HepG2 (cell line): ENCODE data around the gene HPCAL1. TPM values are rescaled to one million over a fixed set of nuclear protein-coding genes. Genes with fewer than 3 reads are reported as not detected.

Experiments
- ARID3A ChIP-seq: IDR thresholded peaks from 2 replicates; pipeline ENCODE4 v1.6.1; 2012; ENCODE audit warnings: low read depth, low read length, improper control_type of control experiment
- DNMT3B ChIP-seq: conservative IDR thresholded peaks from 2 replicates; pipeline ENCODE4 v1.6.1; 2016; ENCODE audit warnings: missing biosample characterization, control low read depth
- FOXC1 ChIP-seq: sonication (generic); formaldehyde crosslinking; IDR thresholded peaks from 2 replicates; pipeline ENCODE4 v1.8.0; 2022; ENCODE audit warnings: mild to moderate bottlenecking, missing genetic modification reagents, borderline replicate concordance
- FOXK1 ChIP-seq: sonication (generic); formaldehyde crosslinking; IDR thresholded peaks from 2 replicates; pipeline ENCODE4 v1.4.0; 2020; ENCODE audit warnings: low read depth, missing genetic modification reagents, borderline replicate concordance
- FOXO1 ChIP-seq: sonication (generic); formaldehyde crosslinking; IDR thresholded peaks from 2 replicates; pipeline ENCODE4 v1.4.0; 2020; ENCODE audit warnings: missing genetic modification reagents
- MIER2 ChIP-seq: IDR thresholded peaks from 2 replicates; pipeline ENCODE4 v1.6.1; 2016; ENCODE audit warnings: missing biosample characterization, missing genetic modification reagents
- MYC ChIP-seq: sonication (generic); formaldehyde crosslinking; IDR thresholded peaks from 2 replicates; pipeline ENCODE4 v1.9.0; 2021; ENCODE audit warnings: missing genetic modification reagents, borderline replicate concordance
- NBN ChIP-seq: fragments of 450-650 bp; conservative IDR thresholded peaks from 2 replicates; pipeline ENCODE4 v1.6.1; 2017
- RARG ChIP-seq: sonication (generic); formaldehyde crosslinking; IDR thresholded peaks from 2 replicates; pipeline ENCODE4 v1.4.0; 2020; ENCODE audit warnings: low read depth, mild to moderate bottlenecking, missing genetic modification reagents
- RBAK ChIP-seq: sonication (generic); formaldehyde crosslinking; IDR thresholded peaks from 2 replicates; pipeline ENCODE4 v1.5.1; 2020; ENCODE audit warnings: mild to moderate bottlenecking, missing genetic modification reagents
- ZKSCAN1 ChIP-seq: fragments of 150-350 bp; IDR thresholded peaks from 2 replicates; pipeline ENCODE4 v1.6.1; 2014; ENCODE audit warnings: low read length
- ZNF101 ChIP-seq: sonication (generic); formaldehyde crosslinking; IDR thresholded peaks from 2 replicates; pipeline ENCODE4 v1.4.0; 2020; ENCODE audit warnings: mild to moderate bottlenecking, low read depth, missing genetic modification reagents, borderline replicate concordance
- ZNF17 ChIP-seq: sonication (generic); formaldehyde crosslinking; IDR thresholded peaks from 2 replicates; pipeline ENCODE4 v1.5.0; 2020; ENCODE audit warnings: mild to moderate bottlenecking, missing genetic modification reagents
- ZNF256 ChIP-seq: sonication (generic); formaldehyde crosslinking; conservative IDR thresholded peaks from 2 replicates; pipeline ENCODE4 v1.4.0; 2020; ENCODE audit warnings: missing genetic modification reagents
- ZNF607 ChIP-seq: sonication (generic); formaldehyde crosslinking; IDR thresholded peaks from 2 replicates; pipeline ENCODE4 v1.5.1; 2020; ENCODE audit warnings: missing genetic modification reagents, mild to moderate bottlenecking, borderline replicate concordance
- polyA plus RNA-seq, 8 experiments: library from polyadenylated mRNA; depleted of rRNA in 3 of 8; stranded (reverse) in 7 of 8; unstranded in 1 of 8; fragments of >200 nt; fragmentation: Illumina TruSeq in 4 of 8; extraction: Trizol in 4 of 8; gene quantifications; 2 replicates each; pipeline versions ENCODE4 v1.2.1 to v1.2.3, GENCODE V29; 2011 to 2016; ENCODE audit warnings: low read depth in 4 of 8, missing spikeins in 1 of 8, mixed read lengths in 1 of 8; ENCODE audit not compliant: insufficient read depth in 1 of 8
- total RNA-seq, 5 experiments: library from RNA; depleted of rRNA; stranded (reverse); fragments of >200 nt; fragmentation: Illumina TruSeq; extraction: Trizol; gene quantifications; 2 replicates each; pipeline ENCODE4 v1.2.3, GENCODE V29; 2016; ENCODE audit warnings: low read depth in 1 of 5
- TF ChIP-seq, protein P1 (sequence below): sonication (generic); formaldehyde crosslinking; IDR thresholded peaks from 2 replicates; pipeline ENCODE4 v1.5.1; 2020; ENCODE audit warnings: missing genetic modification reagents, mild to moderate bottlenecking, borderline replicate concordance
- TF ChIP-seq, protein P2 (sequence below): sonication (generic); formaldehyde crosslinking; IDR thresholded peaks from 2 replicates; pipeline ENCODE4 v1.4.0; 2020; ENCODE audit warnings: missing genetic modification reagents; ENCODE audit errors: not compliant biosample characterization
- TF ChIP-seq, protein P3 (sequence below): sonication (generic); formaldehyde crosslinking; IDR thresholded peaks from 2 replicates; pipeline ENCODE4 v1.8.0; 2022; ENCODE audit warnings: missing genetic modification reagents, low read depth, mild to moderate bottlenecking, borderline replicate concordance
- TF ChIP-seq, protein P4 (sequence below): sonication (generic); formaldehyde crosslinking; IDR thresholded peaks from 2 replicates; pipeline ENCODE4 v1.8.1; 2022; ENCODE audit warnings: low read depth, mild to moderate bottlenecking, missing genetic modification reagents
- TF ChIP-seq, protein P5 (sequence below): sonication (generic); formaldehyde crosslinking; IDR thresholded peaks from 2 replicates; pipeline ENCODE4 v1.8.0; 2022; ENCODE audit warnings: mild to moderate bottlenecking, missing genetic modification reagents

Gene HPCAL1
- total and polyA plus RNA-seq, 2 of the 13 experiments (the other 11 are each of a cell fraction or from before 2014, with no cell fraction given), result 29.5 to 29.9 TPM

GRCh38 chr2:10325278-10326145 lies 22.8 kb downstream of the HPCAL1 start (continued):
- TF ChIP-seq ARID3A (no peak), ZKSCAN1 (no peak), FOXC1 (CRISPR knock-in tag) (peak; percentile 68; the same call in 1 of the 2 replicates), ZNF17 (no peak), RARG (CRISPR knock-in tag) (no peak), ZNF101 (CRISPR knock-in tag) (no peak), FOXK1 (0 out of 2 replicates have a peak, but pooled peaks have one; percentile 17), NBN (no peak), DNMT3B (no peak), MIER2 (no peak), ZNF607 (CRISPR knock-in tag) (peak; percentile 82; the same call in 1 of the 2 replicates), ZNF256 (CRISPR knock-in tag) (no peak), MYC (peak; percentile 84; the same call in 1 of the 2 replicates), RBAK (no peak), FOXO1 (CRISPR knock-in tag) (no peak; the same call in 1 of the 2 replicates)
- TF ChIP-seq, protein P1, sequence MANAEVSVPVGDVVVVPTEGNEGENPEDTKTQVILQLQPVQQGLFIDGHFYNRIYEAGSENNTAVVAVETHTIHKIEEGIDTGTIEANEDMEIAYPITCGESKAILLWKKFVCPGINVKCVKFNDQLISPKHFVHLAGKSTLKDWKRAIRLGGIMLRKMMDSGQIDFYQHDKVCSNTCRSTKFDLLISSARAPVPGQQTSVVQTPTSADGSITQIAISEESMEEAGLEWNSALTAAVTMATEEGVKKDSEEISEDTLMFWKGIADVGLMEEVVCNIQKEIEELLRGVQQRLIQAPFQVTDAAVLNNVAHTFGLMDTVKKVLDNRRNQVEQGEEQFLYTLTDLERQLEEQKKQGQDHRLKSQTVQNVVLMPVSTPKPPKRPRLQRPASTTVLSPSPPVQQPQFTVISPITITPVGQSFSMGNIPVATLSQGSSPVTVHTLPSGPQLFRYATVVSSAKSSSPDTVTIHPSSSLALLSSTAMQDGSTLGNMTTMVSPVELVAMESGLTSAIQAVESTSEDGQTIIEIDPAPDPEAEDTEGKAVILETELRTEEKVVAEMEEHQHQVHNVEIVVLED, result 0 out of 2 replicates have a peak, but pooled peaks have one; percentile 24
- TF ChIP-seq, protein P2, sequence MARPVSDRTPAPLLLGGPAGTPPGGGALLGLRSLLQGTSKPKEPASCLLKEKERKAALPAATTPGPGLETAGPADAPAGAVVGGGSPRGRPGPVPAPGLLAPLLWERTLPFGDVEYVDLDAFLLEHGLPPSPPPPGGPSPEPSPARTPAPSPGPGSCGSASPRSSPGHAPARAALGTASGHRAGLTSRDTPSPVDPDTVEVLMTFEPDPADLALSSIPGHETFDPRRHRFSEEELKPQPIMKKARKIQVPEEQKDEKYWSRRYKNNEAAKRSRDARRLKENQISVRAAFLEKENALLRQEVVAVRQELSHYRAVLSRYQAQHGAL (CRISPR knock-in tag), result no peak
- TF ChIP-seq, protein P3, sequence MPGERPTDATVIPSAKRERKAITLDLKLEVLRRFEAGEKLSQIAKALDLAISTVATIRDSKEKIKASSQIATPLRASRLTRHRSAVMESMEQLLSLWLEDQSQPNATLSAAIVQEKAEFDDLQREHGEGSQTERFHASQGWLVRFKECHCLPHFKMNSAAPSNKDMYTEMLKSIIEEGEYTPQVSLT (CRISPR knock-in tag), result no peak
- TF ChIP-seq, protein P4, sequence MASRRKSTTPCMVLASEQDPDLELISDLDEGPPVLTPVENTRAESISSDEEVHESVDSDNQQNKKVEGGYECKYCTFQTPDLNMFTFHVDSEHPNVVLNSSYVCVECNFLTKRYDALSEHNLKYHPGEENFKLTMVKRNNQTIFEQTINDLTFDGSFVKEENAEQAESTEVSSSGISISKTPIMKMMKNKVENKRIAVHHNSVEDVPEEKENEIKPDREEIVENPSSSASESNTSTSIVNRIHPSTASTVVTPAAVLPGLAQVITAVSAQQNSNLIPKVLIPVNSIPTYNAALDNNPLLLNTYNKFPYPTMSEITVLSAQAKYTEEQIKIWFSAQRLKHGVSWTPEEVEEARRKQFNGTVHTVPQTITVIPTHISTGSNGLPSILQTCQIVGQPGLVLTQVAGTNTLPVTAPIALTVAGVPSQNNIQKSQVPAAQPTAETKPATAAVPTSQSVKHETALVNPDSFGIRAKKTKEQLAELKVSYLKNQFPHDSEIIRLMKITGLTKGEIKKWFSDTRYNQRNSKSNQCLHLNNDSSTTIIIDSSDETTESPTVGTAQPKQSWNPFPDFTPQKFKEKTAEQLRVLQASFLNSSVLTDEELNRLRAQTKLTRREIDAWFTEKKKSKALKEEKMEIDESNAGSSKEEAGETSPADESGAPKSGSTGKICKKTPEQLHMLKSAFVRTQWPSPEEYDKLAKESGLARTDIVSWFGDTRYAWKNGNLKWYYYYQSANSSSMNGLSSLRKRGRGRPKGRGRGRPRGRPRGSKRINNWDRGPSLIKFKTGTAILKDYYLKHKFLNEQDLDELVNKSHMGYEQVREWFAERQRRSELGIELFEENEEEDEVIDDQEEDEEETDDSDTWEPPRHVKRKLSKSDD, result no peak
- TF ChIP-seq, protein P5, sequence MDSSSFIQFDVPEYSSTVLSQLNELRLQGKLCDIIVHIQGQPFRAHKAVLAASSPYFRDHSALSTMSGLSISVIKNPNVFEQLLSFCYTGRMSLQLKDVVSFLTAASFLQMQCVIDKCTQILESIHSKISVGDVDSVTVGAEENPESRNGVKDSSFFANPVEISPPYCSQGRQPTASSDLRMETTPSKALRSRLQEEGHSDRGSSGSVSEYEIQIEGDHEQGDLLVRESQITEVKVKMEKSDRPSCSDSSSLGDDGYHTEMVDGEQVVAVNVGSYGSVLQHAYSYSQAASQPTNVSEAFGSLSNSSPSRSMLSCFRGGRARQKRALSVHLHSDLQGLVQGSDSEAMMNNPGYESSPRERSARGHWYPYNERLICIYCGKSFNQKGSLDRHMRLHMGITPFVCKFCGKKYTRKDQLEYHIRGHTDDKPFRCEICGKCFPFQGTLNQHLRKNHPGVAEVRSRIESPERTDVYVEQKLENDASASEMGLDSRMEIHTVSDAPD, result no peak
